ENCODE results near the gene GBP3. TPM values are rescaled to one million over a fixed set of nuclear protein-coding genes. Genes with fewer than 3 reads are reported as not detected.

GBP3 gene, protein sequence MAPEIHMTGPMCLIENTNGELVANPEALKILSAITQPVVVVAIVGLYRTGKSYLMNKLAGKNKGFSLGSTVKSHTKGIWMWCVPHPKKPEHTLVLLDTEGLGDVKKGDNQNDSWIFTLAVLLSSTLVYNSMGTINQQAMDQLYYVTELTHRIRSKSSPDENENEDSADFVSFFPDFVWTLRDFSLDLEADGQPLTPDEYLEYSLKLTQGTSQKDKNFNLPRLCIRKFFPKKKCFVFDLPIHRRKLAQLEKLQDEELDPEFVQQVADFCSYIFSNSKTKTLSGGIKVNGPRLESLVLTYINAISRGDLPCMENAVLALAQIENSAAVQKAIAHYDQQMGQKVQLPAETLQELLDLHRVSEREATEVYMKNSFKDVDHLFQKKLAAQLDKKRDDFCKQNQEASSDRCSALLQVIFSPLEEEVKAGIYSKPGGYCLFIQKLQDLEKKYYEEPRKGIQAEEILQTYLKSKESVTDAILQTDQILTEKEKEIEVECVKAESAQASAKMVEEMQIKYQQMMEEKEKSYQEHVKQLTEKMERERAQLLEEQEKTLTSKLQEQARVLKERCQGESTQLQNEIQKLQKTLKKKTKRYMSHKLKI
- total RNA-seq = 10 to 100 TPM; 33.6 to 34.4 TPM

DNA sequence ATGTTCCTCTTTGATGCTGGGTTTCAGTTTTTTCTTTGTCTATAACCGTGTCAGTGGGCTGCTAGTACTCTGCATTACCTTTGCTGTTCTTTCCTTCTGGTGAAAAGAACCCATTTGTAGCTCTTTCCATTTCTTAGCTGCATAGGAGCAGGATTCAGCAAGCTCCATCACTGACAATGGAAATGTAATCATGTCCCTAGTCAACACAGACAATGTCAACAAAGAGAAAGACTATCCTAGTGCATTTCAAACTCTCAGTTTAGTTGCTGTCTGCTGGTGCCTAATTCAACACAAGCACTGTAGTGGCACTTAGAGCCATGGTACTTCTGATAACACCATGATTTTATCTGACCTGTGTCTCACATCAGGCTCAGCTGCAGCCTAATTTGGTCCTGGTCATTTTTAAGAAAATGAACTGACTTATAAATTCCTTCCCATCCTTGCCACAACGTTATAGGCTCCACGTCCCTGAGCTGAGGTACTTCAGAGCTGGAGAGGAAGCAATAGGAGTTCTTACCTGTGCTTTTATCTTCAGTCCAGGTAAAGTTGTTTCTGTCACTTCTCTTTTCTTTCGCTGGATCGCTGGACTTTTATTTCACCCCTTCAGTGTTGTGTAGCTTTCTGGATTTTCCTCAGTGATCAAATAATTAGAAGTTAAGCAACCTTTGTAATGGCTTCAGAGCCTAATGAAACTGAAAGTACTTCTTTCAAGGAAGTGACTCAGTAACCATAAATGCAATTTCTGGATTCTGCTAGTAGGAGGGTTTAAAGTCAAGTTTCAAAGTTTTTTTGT lies at the start of gene GBP3:
TSS of gene GBP3 (minus strand) at position 700 of the 793 bp plus-strand sequence. CDS start 2,145 bp downstream, outside the sequence.
- Mint-ChIP-seq H3K36me3 (ENCODE audit: low read depth) (peaks cover 65% of the 10 kb centered on the region), H3K27me3 (no peaks in the 10 kb centered on the region), H3K4me1 (peaks cover 40% of the 10 kb centered on the region), H3K9me3 (peaks cover 18% of the 10 kb centered on the region), H3K4me3 (peak within 1 kb of the TSS; percentile 87), H3K27ac (peak within 1 kb of the TSS; percentile 84)
- ChIA-PET POLR2A (interaction anchor here (0.8 to 3.8 kb wide), 21 partner anchors 9 to 429 kb away, joined by 3 to 65 read pairs (median 5); partner anchors contain the start of genes GBP1, GBP2, GBP4 and GBP5), CTCF (interaction anchor here (0.8 to 2.7 kb wide), 8 partner anchors 9 to 336 kb away, joined by 3 to 7 read pairs (median 4); no protein-coding TSS in a partner anchor)
- no peak for DNase-seq

DNA sequence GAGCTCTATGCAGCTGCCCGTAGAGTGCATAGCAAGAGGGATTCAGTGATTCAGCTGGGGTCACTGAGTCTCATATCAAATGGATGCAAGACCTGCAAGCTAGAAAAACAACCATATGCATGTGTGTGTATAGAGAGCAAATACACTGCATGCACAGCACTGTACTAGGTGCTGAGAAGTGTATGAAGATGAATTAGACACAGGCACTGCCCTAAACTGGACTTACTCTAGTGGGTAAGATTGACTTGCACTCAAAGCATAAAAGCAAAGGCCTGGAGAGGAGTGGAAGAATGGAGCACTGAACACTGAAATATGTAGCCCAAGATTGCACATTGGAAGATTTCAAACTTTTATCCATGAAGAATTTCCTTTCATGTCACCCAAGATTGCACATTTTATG lies 47.8 kb upstream of the GBP3 start:
- peaks cover 22% of the 10 kb centered on the region for H3K9me3 Mint-ChIP-seq
- H3K27ac Mint-ChIP-seq = peak overlapping the region; percentile 75
- POLR2A ChIA-PET = interaction anchor here (0.8 to 3.0 kb wide), 6 partner anchors 29 to 538 kb away, joined by 3 to 13 read pairs (median 6); partner anchors contain the start of genes GBP2 and GBP3
- H3K4me1 Mint-ChIP-seq = peaks cover 28% of the 10 kb centered on the region
- H3K4me3 Mint-ChIP-seq = peak overlapping the region; percentile 81
- H3K27me3 Mint-ChIP-seq = peaks cover 3% of the 10 kb centered on the region
- DNase-seq = no peak
- H3K36me3 Mint-ChIP-seq (ENCODE audit: low read depth) = peaks cover 26% of the 10 kb centered on the region
- CTCF ChIA-PET = interaction anchor here (2.0 to 2.9 kb wide), 3 partner anchors 11 to 71 kb away, joined by 6 to 10 read pairs (median 8); no protein-coding TSS in a partner anchor

DNA sequence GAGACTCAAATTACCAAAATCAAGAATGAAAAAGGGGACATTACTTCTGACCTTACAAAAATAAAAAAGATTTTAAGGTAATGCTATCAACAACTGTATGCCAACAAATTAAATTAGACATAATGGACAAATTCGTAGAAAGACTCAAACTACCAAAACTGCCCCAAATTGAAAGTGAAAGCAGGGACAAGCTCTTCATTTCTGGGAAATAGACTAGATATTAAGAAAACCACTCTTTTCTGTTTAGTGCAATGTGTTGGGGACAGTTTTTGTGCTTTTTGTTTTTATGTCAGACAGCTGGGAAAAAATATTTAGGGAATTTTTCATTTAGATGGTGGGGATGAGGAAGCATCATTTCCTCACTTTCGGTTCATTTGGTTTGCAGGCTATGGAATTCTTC lies 47.3 kb upstream of the GBP3 start:
- Mint-ChIP-seq H3K36me3 (ENCODE audit: low read depth) (peaks cover 24% of the 10 kb centered on the region), H3K27ac (peak overlapping the region; percentile 75), H3K27me3 (peaks cover 3% of the 10 kb centered on the region), H3K4me3 (peak overlapping the region; percentile 81), H3K4me1 (peaks cover 31% of the 10 kb centered on the region), H3K9me3 (peaks cover 20% of the 10 kb centered on the region)
- POLR2A ChIA-PET = interaction anchor here (0.8 to 3.0 kb wide), 8 partner anchors 17 to 539 kb away, joined by 3 to 13 read pairs (median 4); partner anchors contain the start of genes GBP2 and GBP3
- no peak for DNase-seq
- CTCF ChIA-PET = interaction anchor here (0.9 to 2.9 kb wide), 6 partner anchors 11 to 241 kb away, joined by 3 to 10 read pairs (median 4); partner anchors contain the start of gene GBP2

DNA sequence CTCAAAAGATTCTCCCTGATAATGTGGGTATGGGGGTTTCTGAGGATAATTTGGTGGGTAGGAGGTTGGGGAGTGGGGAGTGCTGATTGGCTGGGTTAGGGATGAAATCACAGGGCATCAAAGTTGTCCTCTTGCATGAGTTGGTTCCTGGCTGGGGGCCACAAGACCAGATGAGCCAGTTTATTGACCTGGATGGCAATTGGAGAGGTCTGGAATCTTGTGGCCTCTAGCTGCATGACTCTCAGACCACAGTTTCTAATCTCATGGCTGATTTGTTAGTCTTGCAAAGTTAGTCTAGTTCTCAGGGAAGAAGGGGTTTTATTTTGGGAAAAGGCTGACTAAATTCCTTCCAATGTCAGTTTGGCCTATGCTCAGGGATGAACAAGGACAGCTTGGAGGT lies 45.6 kb upstream of the GBP3 start:
- POLR2A ChIA-PET = interaction anchor here (1.0 to 3.0 kb wide), 4 partner anchors 46 to 204 kb away, joined by 3 to 13 read pairs (median 4); partner anchors contain the start of genes GBP3 and GBP4
- no peak overlapping the region for H3K4me3 Mint-ChIP-seq

DNA sequence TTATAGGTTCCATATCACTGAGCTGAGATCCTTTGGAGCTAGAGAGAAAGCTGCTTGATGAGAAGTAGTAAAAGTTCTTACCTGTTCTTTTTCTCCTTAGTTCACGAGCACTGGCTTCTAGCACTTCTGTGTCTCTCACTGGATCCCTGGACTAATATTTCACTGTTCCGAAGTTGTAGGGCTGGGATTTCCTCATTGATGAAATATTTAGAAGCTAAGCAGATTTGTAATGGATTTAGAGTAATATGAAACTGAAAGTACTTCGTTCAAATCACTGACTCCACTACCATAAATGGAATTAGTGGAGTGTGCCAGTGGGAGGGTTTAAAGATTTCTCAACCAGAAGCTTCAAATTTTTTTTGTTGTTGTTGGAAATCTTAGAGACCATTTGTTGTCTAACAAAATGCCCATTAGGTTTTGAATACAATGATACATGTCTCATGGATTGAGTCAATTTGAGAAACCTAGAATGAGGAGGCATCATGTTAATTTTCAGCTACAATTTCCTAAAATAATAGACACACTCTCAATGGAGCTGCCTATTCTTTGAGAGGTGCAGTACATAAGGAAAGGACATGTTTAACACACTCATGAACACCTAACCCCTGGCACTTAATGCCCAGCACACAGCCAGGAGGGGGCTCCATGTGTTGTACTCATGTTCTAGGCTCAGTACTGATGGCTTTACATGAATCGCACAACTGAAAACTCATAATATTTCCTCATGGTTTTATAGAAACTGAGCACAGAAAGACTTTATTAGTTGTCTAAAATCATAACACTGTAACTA lies 42.6 kb upstream of the GBP3 start, which contains the start of gene GBP1:
TSS of gene GBP1 (minus strand) at position 130 of the 790 bp plus-strand sequence. CDS start 1,974 bp downstream, outside the sequence.
- Mint-ChIP-seq H3K27me3 (no peaks in the 10 kb centered on the region), H3K9me3 (no peaks in the 10 kb centered on the region), H3K4me1 (peaks cover 59% of the 10 kb centered on the region), H3K4me3 (peak within 1 kb of the TSS; percentile 96), H3K36me3 (ENCODE audit: low read depth) (peaks cover 51% of the 10 kb centered on the region), H3K27ac (peak within 1 kb of the TSS; percentile 88)
- ChIA-PET CTCF (interaction anchor here (0.8 to 2.9 kb wide), 10 partner anchors 17 to 388 kb away, joined by 3 to 19 read pairs (median 4); no protein-coding TSS in a partner anchor), POLR2A (interaction anchor here (0.9 to 4.7 kb wide), 25 partner anchors 9 to 546 kb away, joined by 3 to 65 read pairs (median 4); partner anchors contain the start of genes GBP3, GBP4, GBP5 and GBP6)
- no peak for DNase-seq

More for the DNA sequence above, 45.6 kb upstream of the GBP3 start:
- Mint-ChIP-seq H3K27ac (no peak overlapping the region), H3K27me3 (no peaks in the 10 kb centered on the region), H3K4me1 (peaks cover 37% of the 10 kb centered on the region), H3K36me3 (ENCODE audit: low read depth) (peaks cover 26% of the 10 kb centered on the region), H3K9me3 (peaks cover 4% of the 10 kb centered on the region)
- no peak for DNase-seq
- CTCF ChIA-PET = interaction anchor here (2.9 kb wide), 1 partner anchor 17 kb away, joined by 10 read pairs; no protein-coding TSS in a partner anchor

DNA sequence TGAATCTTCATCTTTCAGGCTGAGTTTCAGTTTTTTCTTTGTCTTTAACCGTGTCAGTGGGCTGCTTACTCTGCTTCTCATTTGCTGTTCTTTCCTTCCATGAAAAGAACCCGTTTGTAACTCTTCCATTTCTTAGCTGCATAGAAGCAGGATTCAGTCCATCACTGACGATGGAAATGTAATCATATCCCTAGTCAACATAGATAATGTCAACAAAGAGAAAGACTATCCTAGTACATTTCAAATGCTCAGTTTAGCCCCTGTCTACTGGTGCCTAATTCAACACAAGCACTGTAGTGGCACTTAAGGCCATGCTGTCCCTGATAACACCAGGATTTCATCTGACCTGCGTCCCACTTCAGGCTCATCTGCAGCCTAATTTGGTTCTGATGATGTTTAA lies 42.0 kb upstream of the GBP3 start:
- ChIA-PET CTCF (interaction anchor here (1.0 to 2.9 kb wide), 8 partner anchors 17 to 294 kb away, joined by 3 to 19 read pairs (median 4); no protein-coding TSS in a partner anchor), POLR2A (interaction anchor here (0.6 to 4.7 kb wide), 22 partner anchors 9 to 547 kb away, joined by 3 to 65 read pairs (median 4); partner anchors contain the start of genes GBP3, GBP4 and GBP6)
- DNase-seq = no peak
- Mint-ChIP-seq H3K27ac (peak overlapping the region; percentile 88), H3K4me1 (peaks cover 56% of the 10 kb centered on the region), H3K4me3 (peak overlapping the region; percentile 96), H3K27me3 (no peaks in the 10 kb centered on the region), H3K36me3 (ENCODE audit: low read depth) (peaks cover 53% of the 10 kb centered on the region), H3K9me3 (no peaks in the 10 kb centered on the region)

DNA sequence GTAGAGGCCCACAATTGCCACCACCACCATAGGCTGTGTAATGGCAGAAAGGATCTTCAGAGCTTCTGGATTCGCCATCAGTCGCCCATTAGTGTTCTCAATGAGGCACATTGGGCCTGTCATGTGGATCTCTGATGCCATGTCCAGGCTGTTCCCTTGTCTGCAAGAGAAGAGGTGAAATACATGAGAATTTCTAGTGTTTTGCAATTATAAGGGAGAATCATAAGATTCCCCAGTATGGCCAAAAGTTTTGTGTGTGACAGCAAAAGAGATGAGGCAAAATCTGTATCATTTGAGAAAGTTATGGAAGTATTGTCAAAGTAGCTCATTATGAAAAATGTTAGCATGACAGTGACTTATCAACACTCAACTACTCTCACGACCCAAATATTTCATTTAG lies 40.4 kb upstream of the GBP3 start:
- Mint-ChIP-seq H3K9me3 (no peaks in the 10 kb centered on the region), H3K4me1 (peaks cover 53% of the 10 kb centered on the region), H3K27me3 (no peaks in the 10 kb centered on the region), H3K4me3 (peak overlapping the region; percentile 96), H3K27ac (peak overlapping the region; percentile 34), H3K36me3 (ENCODE audit: low read depth) (peaks cover 64% of the 10 kb centered on the region)
- no peak for DNase-seq
- CTCF ChIA-PET = interaction anchor here (1.1 to 2.9 kb wide), 4 partner anchors 23 to 90 kb away, joined by 3 to 19 read pairs (median 4); partner anchors contain the start of gene GBP2
- POLR2A ChIA-PET = interaction anchor here (2.2 to 4.7 kb wide), 4 partner anchors 22 to 136 kb away, joined by 5 to 65 read pairs (median 14); partner anchors contain the start of genes GBP3 and GBP4

DNA sequence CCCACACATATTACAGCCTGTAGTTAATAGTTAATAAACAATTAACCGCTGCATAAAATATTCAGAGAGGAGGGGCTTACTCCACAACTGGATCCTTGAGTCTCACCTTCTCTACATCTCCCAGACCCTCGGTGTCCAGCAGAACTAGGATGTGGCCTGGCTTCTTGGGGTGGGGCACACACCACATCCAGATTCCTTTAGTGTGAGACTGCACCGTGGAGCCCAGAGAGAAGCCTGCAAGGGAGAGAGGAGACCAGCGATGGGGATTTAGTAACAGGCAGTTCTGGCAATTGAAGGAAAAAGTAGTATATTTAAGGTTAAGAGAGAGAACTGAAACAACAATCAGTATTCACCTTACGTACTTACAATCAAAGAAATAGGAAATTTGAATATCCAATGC lies 37.4 kb upstream of the GBP3 start:
- POLR2A ChIA-PET = no interaction called here
- Mint-ChIP-seq H3K9me3 (no peaks in the 10 kb centered on the region), H3K4me3 (no peak overlapping the region), H3K4me1 (peaks cover 44% of the 10 kb centered on the region), H3K36me3 (ENCODE audit: low read depth) (peaks cover 93% of the 10 kb centered on the region), H3K27ac (no peak overlapping the region), H3K27me3 (no peaks in the 10 kb centered on the region)
- DNase-seq = no peak
- CTCF ChIA-PET = no interaction called here

DNA sequence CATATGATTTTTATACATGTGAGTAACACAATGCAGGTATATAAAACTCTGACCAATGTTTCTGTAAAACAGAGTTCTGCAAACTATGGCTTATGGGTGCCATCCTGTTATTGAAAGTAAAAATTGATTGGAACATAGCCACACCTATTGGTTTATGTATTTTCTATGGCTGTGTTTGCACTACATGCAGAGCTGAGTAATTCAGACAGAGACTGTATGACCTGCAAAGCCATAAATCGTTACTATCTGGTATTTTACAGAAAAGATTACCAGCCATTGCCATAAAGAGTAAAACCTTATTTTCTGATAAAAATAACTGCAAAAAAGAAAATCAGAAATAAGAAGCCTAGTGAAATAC lies 29.3 kb upstream of the GBP3 start:
- Mint-ChIP-seq H3K27ac (no peak overlapping the region), H3K4me3 (no peak overlapping the region), H3K9me3 (no peaks in the 10 kb centered on the region), H3K4me1 (peaks cover 8% of the 10 kb centered on the region), H3K27me3 (no peaks in the 10 kb centered on the region), H3K36me3 (ENCODE audit: low read depth) (peaks cover 83% of the 10 kb centered on the region)
- no peak for DNase-seq
- ChIA-PET CTCF (no interaction called here), POLR2A (interaction anchor here (1.1 kb wide), 2 partner anchors 12 to 30 kb away, joined by 3 read pairs; no protein-coding TSS in a partner anchor)

DNA sequence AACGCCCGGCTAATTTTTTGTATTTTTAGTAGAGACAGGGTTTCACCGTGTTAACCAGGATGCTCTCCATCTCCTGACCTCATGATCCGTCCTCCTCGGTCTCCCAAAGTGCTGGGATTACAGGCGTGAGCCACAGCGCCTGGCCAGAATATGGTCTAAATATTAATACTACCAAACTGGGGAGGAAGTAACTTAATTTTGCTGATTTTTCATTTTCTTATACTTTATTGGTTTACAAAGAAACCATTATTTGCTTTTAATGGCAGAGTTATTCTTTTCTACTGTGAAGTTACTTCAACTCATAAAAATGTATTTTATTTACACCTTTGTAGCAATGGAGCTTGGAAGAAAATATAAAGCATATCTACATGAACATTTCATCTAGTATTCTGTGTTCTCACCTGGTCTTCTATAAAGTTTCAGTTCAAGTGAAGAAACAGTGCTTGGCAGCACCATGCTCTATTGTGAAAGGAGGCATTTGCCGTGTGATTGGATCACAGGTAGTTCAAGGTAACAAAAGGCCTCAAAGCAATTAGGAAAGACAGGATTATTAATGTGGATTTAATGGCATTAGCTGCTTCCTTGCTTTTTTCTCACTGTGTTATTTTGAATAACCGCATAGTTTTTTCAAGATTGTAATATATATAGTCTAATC lies 28.8 kb upstream of the GBP3 start:
- POLR2A ChIA-PET = interaction anchor here (1.1 kb wide), 2 partner anchors 12 to 29 kb away, joined by 3 read pairs; no protein-coding TSS in a partner anchor
- Mint-ChIP-seq H3K27me3 (no peaks in the 10 kb centered on the region), H3K4me3 (no peak overlapping the region), H3K27ac (no peak overlapping the region), H3K9me3 (no peaks in the 10 kb centered on the region), H3K4me1 (peaks cover 8% of the 10 kb centered on the region), H3K36me3 (ENCODE audit: low read depth) (peaks cover 78% of the 10 kb centered on the region)
- no peak for DNase-seq
- CTCF ChIA-PET = no interaction called here

DNA sequence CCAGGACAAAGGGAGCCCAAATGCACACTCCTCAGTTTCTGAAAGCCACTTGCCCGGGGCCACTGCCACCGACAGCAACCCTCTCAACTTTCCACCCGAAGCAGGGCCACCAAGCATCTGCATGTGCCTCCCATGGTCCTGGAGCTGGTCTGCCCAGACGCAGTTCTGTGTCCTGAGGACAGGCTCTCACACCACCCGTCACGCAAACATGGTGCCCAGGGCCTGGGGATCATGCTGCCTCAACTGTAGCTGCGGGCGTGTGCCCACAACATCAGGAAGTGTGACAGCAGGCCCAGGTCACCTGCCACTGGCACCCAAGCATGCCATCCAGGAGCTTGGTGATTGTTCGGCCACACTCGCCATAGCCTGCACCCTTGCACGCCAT lies 28.0 kb upstream of the GBP3 start:
- no peak for DNase-seq
- Mint-ChIP-seq H3K27me3 (no peaks in the 10 kb centered on the region), H3K36me3 (ENCODE audit: low read depth) (peaks cover 70% of the 10 kb centered on the region), H3K4me3 (no peak overlapping the region), H3K27ac (no peak overlapping the region), H3K9me3 (no peaks in the 10 kb centered on the region), H3K4me1 (peaks cover 7% of the 10 kb centered on the region)
- CTCF ChIA-PET = no interaction called here
- POLR2A ChIA-PET = interaction anchor here (1.1 kb wide), 2 partner anchors 13 to 28 kb away, joined by 3 read pairs; no protein-coding TSS in a partner anchor

Data from activated CD4-positive, alpha-beta memory T cell treated with anti-CD3 and anti-CD28 coated beads, Interleukin-2, amount 10 ng/mL, durations not matched to agents 7 days and 5 days (primary cell).